ENCODE data around the gene ITGB3. TPM values are rescaled to one million over a fixed set of nuclear protein-coding genes. Genes with fewer than 3 reads are reported as not detected.

Gene ITGB3
- total and polyA plus RNA-seq, 2 of the 8 experiments (the other 6 are each of a cell fraction or from before 2014, with no cell fraction given) = 0.08 to 0.09 TPM

DNA sequence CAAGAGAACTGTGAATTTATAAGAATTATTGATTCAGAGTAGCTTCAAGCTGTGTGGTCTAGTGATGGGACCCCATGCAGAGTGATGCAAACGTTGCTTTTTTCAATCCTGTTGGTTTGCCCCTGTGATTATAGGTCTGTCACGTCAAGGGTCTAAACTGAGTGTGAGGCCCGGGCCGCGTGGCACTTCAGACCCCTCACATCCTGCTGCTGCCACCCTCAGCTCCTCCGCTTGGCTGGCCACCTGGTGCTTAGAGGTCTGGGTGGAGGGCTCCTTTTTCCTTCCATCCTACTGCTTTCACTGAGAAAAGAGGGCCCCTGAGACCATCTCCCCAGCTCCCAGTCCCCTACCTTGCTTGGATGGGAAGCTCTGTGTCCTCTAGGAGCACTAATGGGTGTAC lies 32.5 kb upstream of the ITGB3 start:
- Histone ChIP-seq H3K79me2 (ENCODE audit: control insufficient read depth in 1 of 2, insufficient read depth in 2 of 2, low read length in 2 of 2) (no peaks in the 10 kb centered on the region), H2BK12ac (ENCODE audit: low read depth, low read length) (no peak overlapping the region), H3K23me2 (ENCODE audit: low read depth, low read length) (no peaks in the 10 kb centered on the region), H4K91ac (replicated peaks; ENCODE audit: insufficient read length, low read length) (no peak overlapping the region), H4K5ac (ENCODE audit: insufficient read length, low read depth, low read length) (no peak overlapping the region), H3K9ac (replicated peaks in 1 of 4; ENCODE audit: extremely low read depth in 1 of 4, low read depth in 3 of 4, low read length in 3 of 4) (no peak overlapping the region), H3K36me3 (ENCODE audit: control insufficient read depth in 2 of 4, insufficient read depth in 4 of 4, low read length in 3 of 4) (no peaks in the 10 kb centered on the region), H2BK20ac (ENCODE audit: low read length) (no peak overlapping the region), H3K14ac (ENCODE audit: insufficient read length) (no peak overlapping the region), H2AFZ (ENCODE audit: low read length) (no peak overlapping the region), H3K4ac (replicated peaks; ENCODE audit: insufficient read length, low read depth, low read length) (no peak overlapping the region), H3K9me3 (ENCODE audit: insufficient read depth in 2 of 2, low read depth in 1 of 2, low read length in 1 of 2) (peaks cover 0 to 10% of the 10 kb centered on the region in 2 experiments; a peak in 2 of 4 replicates), H3K27me3 (replicated peaks in 1 of 4; ENCODE audit: control insufficient read depth in 3 of 4, extremely low read depth in 1 of 4, insufficient read depth in 3 of 4, low read length in 3 of 4) (no peaks in the 10 kb centered on the region), H3K4me1 (replicated peaks in 1 of 4; ENCODE audit: control insufficient read depth in 3 of 4, insufficient read depth in 4 of 4, low read length in 3 of 4) (peaks cover 0 to 7% (median 4%) of the 10 kb centered on the region in 4 experiments; a peak in 6 of 7 replicates), H4K8ac (ENCODE audit: extremely low read depth, insufficient read depth, low read length) (no peak overlapping the region), H3K56ac (replicated peaks; ENCODE audit: insufficient read length, low read depth, low read length) (no peak overlapping the region), H3K79me1 (ENCODE audit: low read depth, low read length) (no peaks in the 10 kb centered on the region), H3K4me3 (ENCODE audit: extremely low read depth in 1 of 4, insufficient read depth in 2 of 4, low read depth in 3 of 4, low read length in 4 of 4) (no peak overlapping the region), H3K18ac (ENCODE audit: extremely low read depth, low read length) (no peak overlapping the region), H3K4me2 (ENCODE audit: insufficient read depth in 1 of 2, low read depth in 2 of 2, low read length in 2 of 2) (no peak overlapping the region; a peak in 1 of 4 replicates), H4K20me1 (replicated peaks in 1 of 2; ENCODE audit: control insufficient read depth in 1 of 2, insufficient read depth in 2 of 2, low read length in 2 of 2) (no peaks in the 10 kb centered on the region), H2BK120ac (replicated peaks; ENCODE audit: low read depth, low read length) (no peak overlapping the region), H2BK5ac (ENCODE audit: low read depth, low read length) (no peak overlapping the region), H2AK5ac (ENCODE audit: low read depth, low read length) (no peak overlapping the region), H3K23ac (ENCODE audit: insufficient read length) (no peak overlapping the region), H2BK15ac (ENCODE audit: low read length) (no peak overlapping the region), H3K27ac (ENCODE audit: low read depth, low read length) (no peak overlapping the region)
- FAIRE-seq (no peak), DNase-seq (ENCODE audit: low read depth in 1 of 2, low spot score in 2 of 2) (no peak)
- ChIA-PET CTCF (ENCODE audit: partially characterized antibody) (interaction anchor here (1.1 to 4.2 kb wide), 3 partner anchors 8 to 64 kb away, joined by 4 to 24 read pairs (median 4); partner anchors contain the start of gene MYL4), POLR2A (ENCODE audit: partially characterized antibody) (no interaction called here)
- TF ChIP-seq SAP30 (IDR thresholded peaks at IDR 0.05; ENCODE audit: insufficient read depth, insufficient replicate concordance, low read length) (no peak), FOSL1 (IDR thresholded peaks at IDR 0.05; ENCODE audit: insufficient read depth, low read depth, low read length) (no peak), TAF1 (IDR thresholded peaks at IDR 0.05; ENCODE audit: low read depth, low read length) (no peak), KDM5A (IDR thresholded peaks at IDR 0.05; ENCODE audit: low read length) (no peak), RBBP5 (IDR thresholded peaks at IDR 0.05; ENCODE audit: borderline replicate concordance, low read depth, low read length) (no peak)
- 79% methylated on average over 6 of the region's 6 CpGs; no CpG with 5 or more reads in 1 of the 2 experiments for WGBS, 2 experiments (ENCODE audit: extremely low coverage in 1 of 2, insufficient coverage in 1 of 2, insufficient read length in 1 of 2, insufficient replicate concordance in 2 of 2, low coverage in 1 of 2, low lambda C conversion rate in 2 of 2, missing lambda C conversion rate in 1 of 2)
